Measurements from ENCODE around the gene SEC14L1. TPM values are rescaled to one million over a fixed set of nuclear protein-coding genes. Genes with fewer than 3 reads are reported as not detected.

SEC14L1 gene
- total and polyA plus RNA-seq, 2 experiments from 2014 or later, result 52.9 to 71.4 TPM

- Histone ChIP-seq H2AFZ (no peak overlapping the region), H4K20me1 (ENCODE audit: insufficient read depth, poor library complexity, severe bottlenecking) (no peaks in the 10 kb centered on the region), H3K36me3 (replicated peaks; ENCODE audit: insufficient read depth, low read depth) (no peaks in the 10 kb centered on the region), H3K4me3 (no peak overlapping the region), H3K27me3 (no peaks in the 10 kb centered on the region), H3K79me2 (no peaks in the 10 kb centered on the region), H3K27ac (peak overlapping the region; percentile 44), H3K9me2 (replicated peaks; ENCODE audit: insufficient read depth) (no peaks in the 10 kb centered on the region), H3K4me1 (ENCODE audit: insufficient read depth) (peaks cover 4% of the 10 kb centered on the region), H3K9me3 (ENCODE audit: low read depth) (no peaks in the 10 kb centered on the region), H3K4me2 (no peak overlapping the region)
- TF ChIP-seq CTCF (IDR thresholded peaks at IDR 0.05; ENCODE audit: poor library complexity) (no peak), EZH2phosphoT487 (IDR thresholded peaks at IDR 0.05; ENCODE audit: low read depth, severe bottlenecking, unreplicated experiment) (no peak), EZH2 (IDR thresholded peaks at IDR 0.05; ENCODE audit: borderline replicate concordance) (no peak)
- WGBS (ENCODE audit: low lambda C conversion rate, missing lambda C conversion rate), result 98% methylated on average over 10 of the region's 10 CpGs
- DNase-seq (ENCODE audit: low spot score), result no peak
Measured at GRCh38 chr17:77233127-77233526, 92.4 kb downstream of the SEC14L1 start.

GRCh38 chr17:77233635-77234334 is 93.0 kb downstream of the SEC14L1 start:
- no peak for TF ChIP-seq EZH2phosphoT487 (IDR thresholded peaks at IDR 0.05; ENCODE audit: low read depth, severe bottlenecking, unreplicated experiment)
- no peak for TF ChIP-seq CTCF (IDR thresholded peaks at IDR 0.05; ENCODE audit: poor library complexity)
- no peak for TF ChIP-seq EZH2 (IDR thresholded peaks at IDR 0.05; ENCODE audit: borderline replicate concordance)
- no peaks in the 10 kb centered on the region for H4K20me1 ChIP-seq (ENCODE audit: insufficient read depth, poor library complexity, severe bottlenecking)
- H3K4me1 ChIP-seq (ENCODE audit: insufficient read depth), result peaks cover 4% of the 10 kb centered on the region
- 81% methylated on average over 21 of the region's 21 CpGs for WGBS (ENCODE audit: low lambda C conversion rate, missing lambda C conversion rate)
- no peak overlapping the region for H3K4me2 ChIP-seq
- DNase-seq (ENCODE audit: low spot score), result peak; percentile 68
- H3K9me3 ChIP-seq (ENCODE audit: low read depth), result no peaks in the 10 kb centered on the region
- H3K27me3 ChIP-seq, result no peaks in the 10 kb centered on the region
- no peak overlapping the region for H2AFZ ChIP-seq
- peak overlapping the region; percentile 73 for H3K27ac ChIP-seq
- H3K36me3 ChIP-seq (replicated peaks; ENCODE audit: insufficient read depth, low read depth), result no peaks in the 10 kb centered on the region
- no peak overlapping the region for H3K4me3 ChIP-seq
- no peaks in the 10 kb centered on the region for H3K79me2 ChIP-seq
- no peaks in the 10 kb centered on the region for H3K9me2 ChIP-seq (replicated peaks; ENCODE audit: insufficient read depth)

GRCh38 chr17:77234695-77235094 is 93.9 kb downstream of the SEC14L1 start:
- Histone ChIP-seq H3K9me2 (replicated peaks; ENCODE audit: insufficient read depth) (no peaks in the 10 kb centered on the region), H3K27ac (peak overlapping the region; percentile 73), H3K4me3 (no peak overlapping the region), H3K4me2 (no peak overlapping the region), H3K79me2 (no peaks in the 10 kb centered on the region), H3K36me3 (replicated peaks; ENCODE audit: insufficient read depth, low read depth) (no peaks in the 10 kb centered on the region), H3K27me3 (no peaks in the 10 kb centered on the region), H4K20me1 (ENCODE audit: insufficient read depth, poor library complexity, severe bottlenecking) (no peaks in the 10 kb centered on the region), H3K9me3 (ENCODE audit: low read depth) (no peaks in the 10 kb centered on the region), H3K4me1 (ENCODE audit: insufficient read depth) (peaks cover 4% of the 10 kb centered on the region), H2AFZ (no peak overlapping the region)
- no peak for DNase-seq (ENCODE audit: low spot score)
- WGBS (ENCODE audit: low lambda C conversion rate, missing lambda C conversion rate), result 92% methylated on average over 8 of the region's 9 CpGs
- TF ChIP-seq EZH2 (IDR thresholded peaks at IDR 0.05; ENCODE audit: borderline replicate concordance) (no peak), CTCF (IDR thresholded peaks at IDR 0.05; ENCODE audit: poor library complexity) (no peak), EZH2phosphoT487 (IDR thresholded peaks at IDR 0.05; ENCODE audit: low read depth, severe bottlenecking, unreplicated experiment) (no peak)

Data from hepatocyte (in vitro differentiated cells).